ENCODE data around the gene TRIM67. TPM values are rescaled to one million over a fixed set of nuclear protein-coding genes. Genes with fewer than 3 reads are reported as not detected.
A peak's percentile ranks its signal among the peaks of the same experiment; 100 is the strongest.

TRIM67 gene
- total RNA-seq, 2 donors from 2014 or later: under 0.01 TPM; not detected in 1

- Histone ChIP-seq H3K4me3 (no peak overlapping the region), H3K27me3 (no peaks in the 10 kb centered on the region), H3K36me3 (replicated peaks in 1 of 2; ENCODE audit: insufficient read depth in 1 of 2, low read depth in 2 of 2) (no peaks in the 10 kb centered on the region), H3K27ac (no peak overlapping the region), H3K4me1 (peaks cover 24% of the 10 kb centered on the region), H3K9me3 (no peaks in the 10 kb centered on the region)
- no peak for DNase-seq
- no peak for ATAC-seq
- TF ChIP-seq POLR2A (IDR thresholded peaks at IDR 0.05): no peak
- no peak for TF ChIP-seq CTCF (IDR thresholded peaks at IDR 0.05)
- intact Hi-C loops (cut with DNase I): no loop called here
- 57 to 79% methylated on average over 2 of the region's 2 CpGs for WGBS, 2 donors
Measured at GRCh38 chr1:231194476-231194842, 32.6 kb downstream of the TRIM67 start.

DNA sequence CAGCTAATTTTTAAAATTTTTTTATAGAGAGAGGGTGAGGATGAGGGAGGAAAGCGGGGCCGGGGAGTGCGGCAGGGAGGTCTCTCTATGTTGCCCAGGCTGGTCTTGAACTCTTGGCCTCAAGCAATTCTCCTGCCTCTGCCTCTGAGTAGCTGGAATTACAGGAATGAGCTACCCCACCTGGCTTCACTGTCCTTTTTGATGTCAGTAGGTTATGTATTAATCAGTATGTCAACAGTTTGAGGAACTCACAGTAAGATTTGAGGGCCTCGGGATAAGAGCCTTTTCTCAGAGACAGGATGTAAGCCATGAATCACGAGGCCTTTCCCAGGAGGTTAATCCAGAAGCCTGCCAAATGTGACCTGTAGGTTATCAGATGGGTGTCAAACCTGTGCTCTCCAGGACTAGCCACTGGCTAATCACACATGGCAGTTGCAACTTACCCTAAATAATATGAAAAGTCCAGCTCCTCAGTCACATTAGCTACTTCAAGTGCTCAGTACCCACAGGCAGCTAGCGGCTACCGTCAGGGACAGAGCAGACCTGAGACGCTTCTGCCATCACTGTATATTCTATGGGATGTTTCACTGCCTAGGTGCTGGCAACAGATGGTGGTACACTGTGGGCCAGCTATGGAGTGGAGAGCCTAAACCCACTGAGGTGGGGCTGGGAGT, 33.1 kb downstream of the TRIM67 start:
- no peaks in the 10 kb centered on the region for H3K9me3 ChIP-seq
- H3K4me1 ChIP-seq: peaks cover 24% of the 10 kb centered on the region
- 61 to 66% methylated on average over 7 to 8 of the region's 8 CpGs for WGBS, 2 donors
- H3K36me3 ChIP-seq (replicated peaks in 1 of 2; ENCODE audit: insufficient read depth in 1 of 2, low read depth in 2 of 2): no peaks in the 10 kb centered on the region
- ATAC-seq: peak; percentile 21
- H3K27ac ChIP-seq: no peak overlapping the region
- no peak overlapping the region for H3K4me3 ChIP-seq
- no peaks in the 10 kb centered on the region for H3K27me3 ChIP-seq
- TF ChIP-seq CTCF (IDR thresholded peaks at IDR 0.05) (no peak), POLR2A (IDR thresholded peaks at IDR 0.05) (no peak)
- DNase-seq: peak in 1 of 4 donors; percentile 25
- intact Hi-C loops (cut with DNase I): no loop called here

DNA sequence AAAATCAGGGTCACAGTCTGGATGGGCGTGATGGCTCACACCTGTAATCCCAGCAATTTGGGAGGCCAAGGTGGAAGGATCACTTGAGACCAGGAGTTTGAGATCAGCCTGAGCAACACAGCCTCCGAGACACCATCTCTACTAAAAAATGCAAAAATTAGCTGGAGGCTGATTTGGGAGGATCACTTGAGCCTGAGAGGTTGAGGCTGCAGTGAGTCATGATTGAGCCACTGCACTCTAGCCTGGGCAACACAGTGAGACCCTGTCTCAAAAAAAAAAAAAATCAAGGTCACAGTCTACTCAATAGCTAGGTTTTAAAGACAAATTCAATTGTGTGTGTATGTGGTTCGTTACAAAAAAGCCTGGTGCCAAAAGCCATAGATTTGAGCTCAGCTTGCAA, 34.4 kb downstream of the TRIM67 start:
- no peak overlapping the region for H3K27ac ChIP-seq
- peaks cover 24% of the 10 kb centered on the region for H3K4me1 ChIP-seq
- H3K4me3 ChIP-seq: no peak overlapping the region
- no peaks in the 10 kb centered on the region for H3K36me3 ChIP-seq (replicated peaks in 1 of 2; ENCODE audit: insufficient read depth in 1 of 2, low read depth in 2 of 2)
- DNase-seq (no peak), ATAC-seq (no peak)
- WGBS, 2 donors: 87 to 90% methylated on average over 3 of the region's 3 CpGs
- intact Hi-C loops (cut with DNase I): no loop called here
- no peaks in the 10 kb centered on the region for H3K9me3 ChIP-seq
- TF ChIP-seq CTCF (IDR thresholded peaks at IDR 0.05): no peak
- no peak for TF ChIP-seq POLR2A (IDR thresholded peaks at IDR 0.05)
- no peaks in the 10 kb centered on the region for H3K27me3 ChIP-seq

DNA sequence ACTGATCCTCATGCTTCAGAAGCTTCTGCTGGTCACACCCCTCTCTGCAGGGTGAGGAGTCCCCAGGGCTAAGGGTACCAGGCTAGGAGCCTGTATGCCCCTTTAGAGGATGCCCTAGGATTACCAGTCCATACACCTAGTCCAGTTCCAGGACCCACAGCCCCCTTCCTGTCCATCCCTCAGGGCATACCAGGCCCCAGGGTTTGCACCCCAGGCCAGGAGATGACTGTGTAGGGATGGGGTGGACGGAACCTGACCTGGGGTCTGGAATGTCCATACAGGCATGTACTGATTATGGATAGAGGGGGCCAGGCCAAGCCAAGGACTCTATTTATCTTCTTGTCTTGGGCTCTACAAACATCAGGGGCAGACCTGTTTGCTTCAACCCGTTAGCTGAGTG, 34.9 kb downstream of the TRIM67 start:
- DNase-seq: no peak
- WGBS, 2 donors: 74 to 93% methylated on average over 2 of the region's 2 CpGs
- Histone ChIP-seq H3K27ac (no peak overlapping the region), H3K4me1 (peaks cover 24% of the 10 kb centered on the region), H3K36me3 (replicated peaks in 1 of 2; ENCODE audit: insufficient read depth in 1 of 2, low read depth in 2 of 2) (no peaks in the 10 kb centered on the region), H3K27me3 (no peaks in the 10 kb centered on the region), H3K9me3 (no peaks in the 10 kb centered on the region), H3K4me3 (no peak overlapping the region)
- no peak for ATAC-seq
- intact Hi-C loops (cut with DNase I): no loop called here
- no peak for TF ChIP-seq CTCF (IDR thresholded peaks at IDR 0.05)
- TF ChIP-seq POLR2A (IDR thresholded peaks at IDR 0.05): no peak

DNA sequence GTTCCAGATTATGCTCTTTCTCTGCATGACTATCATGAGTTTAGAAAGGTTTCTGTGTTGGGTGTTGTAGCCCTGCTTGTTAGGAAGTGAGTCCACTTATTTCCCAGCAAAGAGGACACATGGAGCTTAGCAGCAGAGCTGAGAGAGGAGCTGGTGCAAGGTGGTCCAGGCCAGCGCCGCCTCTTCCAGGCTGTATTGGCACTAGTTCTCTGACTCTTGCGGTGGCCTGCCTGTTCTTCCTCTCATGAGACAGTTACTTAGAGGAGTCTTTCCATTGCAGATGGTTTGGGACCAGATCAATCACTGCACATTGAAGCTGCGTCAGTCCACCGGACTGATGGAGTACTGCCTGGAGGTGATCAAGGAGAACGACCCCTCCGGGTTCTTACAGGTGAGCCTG, 38.0 kb downstream of the TRIM67 start:
- no peak for DNase-seq
- WGBS, 2 donors: 96 to 100% methylated on average over 2 to 7 of the region's 7 CpGs
- intact Hi-C loops (cut with DNase I): no loop called here
- Histone ChIP-seq H3K27me3 (no peaks in the 10 kb centered on the region), H3K9me3 (no peaks in the 10 kb centered on the region), H3K4me1 (peaks cover 9% of the 10 kb centered on the region), H3K36me3 (replicated peaks in 1 of 2; ENCODE audit: insufficient read depth in 1 of 2, low read depth in 2 of 2) (no peaks in the 10 kb centered on the region), H3K4me3 (no peak overlapping the region), H3K27ac (no peak overlapping the region)
- ATAC-seq: no peak
- TF ChIP-seq POLR2A (IDR thresholded peaks at IDR 0.05) (no peak), CTCF (IDR thresholded peaks at IDR 0.05) (no peak)

Data from body of pancreas (tissue), 4 donors.